OCI-LY7 (cell line): ENCODE measurements around the gene IGSF8. TPM values are rescaled to one million over a fixed set of nuclear protein-coding genes. Genes with fewer than 3 reads are reported as not detected.

Source experiments
- BruUV-seq: library from RNA; stranded (reverse); fragments of 400-500 nt; replicated peaks from 2 replicates; lab custom pipeline; 2021; lab: Mats Ljungman, UMichigan
- CTCF ChIA-PET: fragments of 300-600 bp; sonication (Branson Sonifier 250); formaldehyde crosslinking; loops from one replicate; lab custom pipeline; 2022; ENCODE audit warnings: antibody characterized with exemption; ENCODE audit not compliant: unreplicated experiment; lab: Charles Lee
- POLR2A ChIA-PET: fragments of 300-600 bp; sonication (Branson Sonifier 250); formaldehyde crosslinking; loops from one replicate; lab custom pipeline; 2022; ENCODE audit warnings: antibody characterized with exemption; lab: Charles Lee
- DNase-seq: peaks from one replicate; pipeline ENCODE4 v3.0.0-alpha.2; 2015; ENCODE audit warnings: low spot score
- H2AFZ ChIP-seq: fragments of 200-600 bp; sonication (generic), shearing (Covaris generic); 2 replicates; pipeline ENCODE4 v1.6.1; 2014; ENCODE audit warnings: mild to moderate bottlenecking, antibody characterized with exemption, low read length, moderate library complexity
- H3K27ac ChIP-seq: fragments of 200-600 bp; sonication (generic); 2 replicates; pipeline ENCODE4 v1.5.1; 2014; ENCODE audit warnings: mixed run types, low read depth, mild to moderate bottlenecking, moderate library complexity, low read length, inconsistent platforms; ENCODE audit not compliant: poor library complexity, severe bottlenecking
- H3K36me3 ChIP-seq: fragments of 200-600 bp; sonication (generic); 2 replicates; pipeline ENCODE4 v1.6.1; 2014; ENCODE audit warnings: mild to moderate bottlenecking, antibody characterized with exemption, low read length, moderate library complexity, mixed read lengths; ENCODE audit not compliant: insufficient read depth
- H3K4me1 ChIP-seq: fragments of 200-600 bp; sonication (generic); 2 replicates; pipeline ENCODE4 v1.5.1; 2014; ENCODE audit warnings: mild to moderate bottlenecking, low read length; ENCODE audit not compliant: insufficient read depth, poor library complexity, severe bottlenecking
- H3K4me2 ChIP-seq: fragments of 200-600 bp; sonication (generic); 2 replicates; pipeline ENCODE4 v1.6.1; 2014; ENCODE audit warnings: mild to moderate bottlenecking, low read length
- H3K4me3 ChIP-seq: fragments of 200-600 bp; sonication (generic); 2 replicates; pipeline ENCODE4 v1.5.1; 2014; ENCODE audit warnings: mild to moderate bottlenecking, low read depth, low read length; ENCODE audit not compliant: poor library complexity, severe bottlenecking
- H3K79me2 ChIP-seq: fragments of 200-600 bp; sonication (generic); 2 replicates; pipeline ENCODE4 v1.6.1; 2016; ENCODE audit warnings: low read depth, mild to moderate bottlenecking, low read length, moderate library complexity, mixed read lengths; ENCODE audit not compliant: insufficient read depth
- H3K9me2 ChIP-seq: fragments of 200-600 bp; sonication (generic); 2 replicates; pipeline ENCODE4 v1.6.1; 2016; ENCODE audit warnings: mild to moderate bottlenecking, low read length, mixed read lengths; ENCODE audit not compliant: insufficient read depth
- H3K9me3 ChIP-seq: fragments of 200-600 bp; sonication (generic); 2 replicates; pipeline ENCODE4 v1.6.1; 2014; ENCODE audit warnings: mild to moderate bottlenecking, mixed run types, low read length, mixed read lengths
- H4K20me1 ChIP-seq: fragments of 200-600 bp; sonication (generic); 2 replicates; pipeline ENCODE4 v1.6.1; 2014; ENCODE audit warnings: mild to moderate bottlenecking, antibody characterized with exemption, low read length, moderate library complexity, mixed read lengths; ENCODE audit not compliant: insufficient read depth
- EZH2phosphoT487 ChIP-seq: fragments of 200-600 bp; sonication (generic); IDR thresholded peaks from 2 replicates; pipeline ENCODE4 v1.6.1; 2018; ENCODE audit warnings: low read depth, borderline replicate concordance, mild to moderate bottlenecking, mixed run types, antibody characterized with exemption, low read length, moderate library complexity, mixed read lengths
- intact Hi-C: fragments of 100-400 bp; cut with micrococcal nuclease; formaldehyde crosslinking; loops from one replicate; pipeline ENCODE4 v1.10.0; 2022; ENCODE audit not compliant: unreplicated experiment
- total RNA-seq, 2 experiments: library from RNA; depleted of rRNA in 1 of 2; stranded (reverse); fragments of >200 nt in 1 of 2; shearing (Covaris generic) in 1 of 2; gene quantifications; 2 replicates each; pipeline ENCODE4 v1.2.3, GENCODE V29; 2014 to 2022
- TF ChIP-seq, protein P1 (sequence below): fragments of 200-600 bp; sonication (generic); conservative IDR thresholded peaks from 2 replicates; pipeline ENCODE4 v1.5.1; 2014; ENCODE audit warnings: mild to moderate bottlenecking, antibody characterized with exemption, low read length, moderate library complexity, mixed read lengths

Gene IGSF8
- total RNA-seq, 2 experiments from 2014 or later = 18.7 to 28.7 TPM

DNA sequence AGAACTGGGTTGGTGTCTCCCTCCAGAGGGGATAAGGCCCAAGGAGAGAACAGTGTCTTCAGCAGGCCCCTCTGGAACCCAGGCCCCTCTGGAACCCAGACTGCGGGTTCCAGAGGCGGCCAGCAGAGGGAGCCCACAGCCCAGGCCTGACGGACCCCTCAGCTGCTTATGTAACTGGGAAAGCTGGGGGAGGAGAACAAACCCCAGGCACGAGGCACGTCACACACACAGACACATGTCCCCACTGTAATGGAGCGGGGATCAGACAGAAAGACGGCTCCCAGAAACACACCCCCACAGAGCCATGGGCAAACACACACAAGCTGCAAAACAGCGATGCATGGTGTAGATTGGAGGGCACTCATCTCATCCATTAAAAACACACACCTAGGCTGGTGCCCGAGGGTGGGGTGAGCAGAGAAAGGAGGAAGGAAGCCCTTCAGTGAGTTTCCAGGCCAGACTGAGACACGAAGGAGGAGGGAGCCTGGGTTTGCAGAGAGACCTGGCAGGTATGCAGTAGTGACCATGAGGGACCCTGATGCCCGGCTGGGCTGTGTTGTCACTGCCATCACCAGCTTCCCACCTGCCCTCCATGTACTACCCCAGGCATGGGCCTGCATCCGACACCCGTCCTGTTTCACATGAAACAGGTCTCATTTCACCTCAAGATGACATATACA lies 2.8 kb upstream of the IGSF8 start:
- peaks cover 8% of the 10 kb centered on the region; the same call in 1 of the 2 replicates for H3K79me2 ChIP-seq
- BruUV-seq = no TSS peak
- H3K4me2 ChIP-seq = peak overlapping the region; percentile 42
- H2AFZ ChIP-seq = peak overlapping the region; percentile 84
- no peaks in the 10 kb centered on the region for H3K36me3 ChIP-seq
- H3K9me3 ChIP-seq = no peaks in the 10 kb centered on the region
- intact Hi-C loops = loop anchor here (1.0 kb wide), 5 partner anchors 92 to 275 kb away; partner anchors contain the start of gene PEX19
- peaks cover 42% of the 10 kb centered on the region for H3K4me1 ChIP-seq
- CTCF ChIA-PET = interaction anchor here (0.8 to 1.2 kb wide), 3 partner anchors 151 to 276 kb away, joined by 4 to 8 read pairs (median 7); no protein-coding TSS in a partner anchor
- TF ChIP-seq, protein P1, sequence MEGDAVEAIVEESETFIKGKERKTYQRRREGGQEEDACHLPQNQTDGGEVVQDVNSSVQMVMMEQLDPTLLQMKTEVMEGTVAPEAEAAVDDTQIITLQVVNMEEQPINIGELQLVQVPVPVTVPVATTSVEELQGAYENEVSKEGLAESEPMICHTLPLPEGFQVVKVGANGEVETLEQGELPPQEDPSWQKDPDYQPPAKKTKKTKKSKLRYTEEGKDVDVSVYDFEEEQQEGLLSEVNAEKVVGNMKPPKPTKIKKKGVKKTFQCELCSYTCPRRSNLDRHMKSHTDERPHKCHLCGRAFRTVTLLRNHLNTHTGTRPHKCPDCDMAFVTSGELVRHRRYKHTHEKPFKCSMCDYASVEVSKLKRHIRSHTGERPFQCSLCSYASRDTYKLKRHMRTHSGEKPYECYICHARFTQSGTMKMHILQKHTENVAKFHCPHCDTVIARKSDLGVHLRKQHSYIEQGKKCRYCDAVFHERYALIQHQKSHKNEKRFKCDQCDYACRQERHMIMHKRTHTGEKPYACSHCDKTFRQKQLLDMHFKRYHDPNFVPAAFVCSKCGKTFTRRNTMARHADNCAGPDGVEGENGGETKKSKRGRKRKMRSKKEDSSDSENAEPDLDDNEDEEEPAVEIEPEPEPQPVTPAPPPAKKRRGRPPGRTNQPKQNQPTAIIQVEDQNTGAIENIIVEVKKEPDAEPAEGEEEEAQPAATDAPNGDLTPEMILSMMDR = peak; percentile 98
- TF ChIP-seq EZH2phosphoT487 = no peak
- H3K27ac ChIP-seq = no peak overlapping the region
- H4K20me1 ChIP-seq = no peaks in the 10 kb centered on the region
- peak; percentile 86 for DNase-seq
- no peak overlapping the region for H3K4me3 ChIP-seq
- POLR2A ChIA-PET = interaction anchor here (1.1 to 1.5 kb wide), 3 partner anchors 151 to 183 kb away, joined by 4 to 5 read pairs (median 4); no protein-coding TSS in a partner anchor
- no peaks in the 10 kb centered on the region for H3K9me2 ChIP-seq

DNA sequence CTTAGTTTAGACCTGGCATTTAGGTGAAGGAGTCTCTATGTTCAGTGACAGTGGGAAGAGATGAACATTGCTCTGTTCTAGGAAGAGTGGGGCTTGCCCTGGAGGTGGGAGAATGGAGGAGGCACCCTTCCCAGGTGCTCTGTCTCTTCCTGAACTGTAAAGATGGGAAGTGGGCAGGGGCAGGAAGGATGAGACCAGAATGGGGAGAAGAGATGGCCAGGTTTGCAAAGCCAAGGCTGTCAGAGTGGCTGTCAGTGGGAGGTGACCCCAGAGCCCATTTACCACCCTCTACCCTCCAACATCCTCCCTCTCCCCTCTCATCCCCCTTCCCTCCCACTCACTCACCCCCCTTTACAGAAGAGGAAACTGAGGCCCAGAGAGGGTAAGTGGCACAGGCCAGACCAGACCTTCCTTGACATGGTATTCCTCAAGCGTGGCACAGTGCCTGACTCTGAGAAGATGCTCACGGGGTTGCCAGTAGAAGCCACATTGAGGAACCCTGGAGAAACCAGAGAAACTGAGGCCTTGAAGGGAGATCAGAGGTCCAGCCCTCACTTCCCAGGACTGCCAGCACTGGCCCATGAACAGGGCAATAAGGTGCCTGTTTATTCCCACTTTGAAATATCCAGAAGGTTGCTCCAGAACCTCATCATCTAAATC lies 1.4 kb upstream of the IGSF8 start:
- no peaks in the 10 kb centered on the region for H4K20me1 ChIP-seq
- H3K9me2 ChIP-seq = no peaks in the 10 kb centered on the region
- DNase-seq = no peak
- peak overlapping the region; percentile 6 for H3K27ac ChIP-seq
- H3K4me3 ChIP-seq = no peak overlapping the region
- H3K36me3 ChIP-seq = 0 out of 2 replicates have a peak, but pooled peaks cover 2% of the 10 kb centered on the region
- intact Hi-C loops = no loop called here
- no peak for TF ChIP-seq EZH2phosphoT487
- TF ChIP-seq, protein P1 = no peak
- peak overlapping the region; percentile 78 for H3K4me2 ChIP-seq
- H2AFZ ChIP-seq = peak overlapping the region; percentile 82; the same call in 1 of the 2 replicates
- ChIA-PET POLR2A (interaction anchor here (1.5 kb wide), 1 partner anchor 152 kb away, joined by 5 read pairs; no protein-coding TSS in a partner anchor), CTCF (interaction anchor here (2.2 kb wide), 1 partner anchor 152 kb away, joined by 8 read pairs; no protein-coding TSS in a partner anchor)
- H3K9me3 ChIP-seq = no peaks in the 10 kb centered on the region
- no TSS peak for BruUV-seq
- peaks cover 47% of the 10 kb centered on the region for H3K4me1 ChIP-seq
- H3K79me2 ChIP-seq = peaks cover 8% of the 10 kb centered on the region; the same call in 1 of the 2 replicates
